Measurements from ENCODE around the gene ERICH4. TPM values are rescaled to one million over a fixed set of nuclear protein-coding genes. Genes with fewer than 3 reads are reported as not detected.
A peak's percentile ranks its signal among the peaks of the same experiment; 100 is the strongest.

ERICH4 gene
- total and polyA plus RNA-seq, 2 donors (not counting 3 experiments of a cell fraction or from before 2014, with no cell fraction given) = not detected

GRCh38 chr19:41398050-41398418 is 44.9 kb upstream of the ERICH4 start:
- no peak for TF ChIP-seq FOS (IDR thresholded peaks at IDR 0.05; ENCODE audit: borderline replicate concordance, insufficient read depth, low read length)
- TF ChIP-seq GATA2 (IDR thresholded peaks at IDR 0.05; ENCODE audit: insufficient read depth, insufficient read length, low read depth, low read length) = no peak
- TF ChIP-seq MYC (IDR thresholded peaks at IDR 0.05; ENCODE audit: low read depth, low read length) = no peak
- TF ChIP-seq, protein P1, sequence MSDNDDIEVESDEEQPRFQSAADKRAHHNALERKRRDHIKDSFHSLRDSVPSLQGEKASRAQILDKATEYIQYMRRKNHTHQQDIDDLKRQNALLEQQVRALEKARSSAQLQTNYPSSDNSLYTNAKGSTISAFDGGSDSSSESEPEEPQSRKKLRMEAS (IDR thresholded peaks at IDR 0.05; ENCODE audit: insufficient read depth, insufficient read length) = no peak
- TF ChIP-seq POLR2AphosphoS5 (IDR thresholded peaks at IDR 0.05; ENCODE audit: insufficient read depth, low read depth, low read length) = no peak
- TF ChIP-seq JUN (IDR thresholded peaks at IDR 0.05; ENCODE audit: borderline replicate concordance, insufficient read depth, insufficient read length, low read depth) = no peak
- no peaks in the 10 kb centered on the region for H4K20me1 ChIP-seq (replicated peaks; ENCODE audit: control insufficient read depth, extremely low read depth, insufficient read depth, low read length)
- H3K27me3 ChIP-seq (ENCODE audit: control insufficient read depth in 2 of 2, insufficient read depth in 2 of 2, low read length in 2 of 2) = no peaks in the 10 kb centered on the region
- peak overlapping the region; percentile 79 to 95 (median 81) for H3K4me3 ChIP-seq (replicated peaks in 1 of 3; ENCODE audit: insufficient read depth in 1 of 3, low read depth in 1 of 3, low read length in 3 of 3)
- H3K27ac ChIP-seq (ENCODE audit: insufficient read depth, low read depth, low read length) = peak overlapping the region; percentile 93
- peak overlapping the region; percentile 94 for H3K9ac ChIP-seq (replicated peaks; ENCODE audit: extremely low read depth, insufficient read depth, low read length)
- H3K36me3 ChIP-seq (ENCODE audit: control insufficient read depth in 2 of 2, extremely low read depth in 1 of 2, insufficient read depth in 2 of 2, low read length in 2 of 2) = no peaks in the 10 kb centered on the region
- H3K9me3 ChIP-seq (replicated peaks; ENCODE audit: control insufficient read depth, insufficient read depth, low read length) = no peaks in the 10 kb centered on the region
- intact Hi-C loops (cut with micrococcal nuclease) (no loop called here), dilution Hi-C loops (cut with MboI; ENCODE audit: extremely low pct_ligation_motif_present, low sequenced_read_pairs) (no loop called here)
- peaks cover 34% of the 10 kb centered on the region for H3K4me1 ChIP-seq (ENCODE audit: control insufficient read depth, extremely low read depth, insufficient read depth, low read length)
- TSS peak; percentile 58 for BruUV-seq (replicated peaks)
- CTCF ChIA-PET = no interaction called here
- DNase-seq (ENCODE audit: low read depth, low spot score) = no peak
- H3K79me2 ChIP-seq (ENCODE audit: control insufficient read depth, insufficient read depth, low read length) = peaks cover 6% of the 10 kb centered on the region
- no peak for FAIRE-seq
- H3K4me2 ChIP-seq (ENCODE audit: insufficient read depth, low read length) = peak overlapping the region; percentile 72
- POLR2A ChIA-PET = interaction anchor here (0.6 kb wide), 1 partner anchor 33 kb away, joined by 3 read pairs; no protein-coding TSS in a partner anchor
- no peaks in the 10 kb centered on the region for H3K9me1 ChIP-seq (replicated peaks; ENCODE audit: control insufficient read depth, extremely low read depth, insufficient read depth, low read length)
- H2AFZ ChIP-seq (ENCODE audit: low read depth, low read length) = peak overlapping the region; percentile 49

GRCh38 chr19:41398598-41398997 is 44.4 kb upstream of the ERICH4 start:
- H3K4me1 ChIP-seq (ENCODE audit: control insufficient read depth, extremely low read depth, insufficient read depth, low read length) = peaks cover 39% of the 10 kb centered on the region
- peaks cover 6% of the 10 kb centered on the region for H3K79me2 ChIP-seq (ENCODE audit: control insufficient read depth, insufficient read depth, low read length)
- dilution Hi-C loops (cut with MboI; ENCODE audit: extremely low pct_ligation_motif_present, low sequenced_read_pairs) = no loop called here
- no TSS peak for BruUV-seq (replicated peaks)
- ChIA-PET CTCF (interaction anchor here (1.0 kb wide), 1 partner anchor 45 kb away, joined by 3 read pairs; no protein-coding TSS in a partner anchor), POLR2A (interaction anchor here (0.6 kb wide), 1 partner anchor 33 kb away, joined by 3 read pairs; no protein-coding TSS in a partner anchor)
- H3K36me3 ChIP-seq (ENCODE audit: control insufficient read depth in 2 of 2, extremely low read depth in 1 of 2, insufficient read depth in 2 of 2, low read length in 2 of 2) = peaks cover 0 to 2% of the 10 kb centered on the region in 2 experiments
- TF ChIP-seq FOS (IDR thresholded peaks at IDR 0.05; ENCODE audit: borderline replicate concordance, insufficient read depth, low read length) = no peak
- no peak for TF ChIP-seq CTCF (IDR thresholded peaks at IDR 0.05; ENCODE audit: extremely low read depth in 1 of 2, insufficient read depth in 1 of 2, low read depth in 1 of 2, low read length in 2 of 2)
- no peak for TF ChIP-seq POLR2AphosphoS5 (IDR thresholded peaks at IDR 0.05; ENCODE audit: insufficient read depth, low read depth, low read length)
- TF ChIP-seq, protein P1 (IDR thresholded peaks at IDR 0.05; ENCODE audit: insufficient read depth, insufficient read length) = no peak
- TF ChIP-seq JUN (IDR thresholded peaks at IDR 0.05; ENCODE audit: borderline replicate concordance, insufficient read depth, insufficient read length, low read depth) = no peak
- TF ChIP-seq EZH2 (IDR thresholded peaks at IDR 0.05; ENCODE audit: borderline replicate concordance, low read depth, low read length, severe bottlenecking) = no peak
- no peak for TF ChIP-seq POLR2A (IDR thresholded peaks at IDR 0.05; ENCODE audit: low read depth, low read length)
- FAIRE-seq = no peak
- peak overlapping the region; percentile 94 for H3K9ac ChIP-seq (replicated peaks; ENCODE audit: extremely low read depth, insufficient read depth, low read length)
- no peak overlapping the region for H2AFZ ChIP-seq (ENCODE audit: low read depth, low read length)
- no peaks in the 10 kb centered on the region for H3K9me1 ChIP-seq (replicated peaks; ENCODE audit: control insufficient read depth, extremely low read depth, insufficient read depth, low read length)
- H4K20me1 ChIP-seq (replicated peaks; ENCODE audit: control insufficient read depth, extremely low read depth, insufficient read depth, low read length) = no peaks in the 10 kb centered on the region
- no peaks in the 10 kb centered on the region for H3K27me3 ChIP-seq (ENCODE audit: control insufficient read depth in 2 of 2, insufficient read depth in 2 of 2, low read length in 2 of 2)
- H3K27ac ChIP-seq (ENCODE audit: insufficient read depth, low read depth, low read length) = no peak overlapping the region
- no peaks in the 10 kb centered on the region for H3K9me3 ChIP-seq (replicated peaks; ENCODE audit: control insufficient read depth, insufficient read depth, low read length)
- no peak for DNase-seq (ENCODE audit: low read depth, low spot score)
- peak overlapping the region; percentile 79 to 95 (median 81) for H3K4me3 ChIP-seq (replicated peaks in 1 of 3; ENCODE audit: insufficient read depth in 1 of 3, low read depth in 1 of 3, low read length in 3 of 3)
- H3K4me2 ChIP-seq (ENCODE audit: insufficient read depth, low read length) = peak overlapping the region; percentile 72
- intact Hi-C loops (cut with micrococcal nuclease) = no loop called here
